HepG2 (cell line): Measurements from ENCODE around the gene TBC1D14. TPM values are rescaled to one million over a fixed set of nuclear protein-coding genes. Genes with fewer than 3 reads are reported as not detected.

Source experiments
- ARNT2 ChIP-seq: sonication (generic); formaldehyde crosslinking; IDR thresholded peaks from 2 replicates; pipeline ENCODE4 v1.8.0; 2022; ENCODE audit warnings: mild to moderate bottlenecking, low read depth, missing genetic modification reagents, moderate library complexity
- GTF3A ChIP-seq: sonication (generic); formaldehyde crosslinking; conservative IDR thresholded peaks from 2 replicates; pipeline ENCODE4 v1.4.0; 2020; ENCODE audit warnings: mild to moderate bottlenecking, missing genetic modification reagents
- LBX2 ChIP-seq: sonication (generic); formaldehyde crosslinking; IDR thresholded peaks from 2 replicates; pipeline ENCODE4 v1.5.0; 2020; ENCODE audit warnings: missing genetic modification reagents, mild to moderate bottlenecking, borderline replicate concordance
- MED1 ChIP-seq: sonication (generic); formaldehyde crosslinking; IDR thresholded peaks from 2 replicates; pipeline ENCODE4 v1.4.0; 2020; ENCODE audit warnings: missing genetic modification reagents
- MYC ChIP-seq: sonication (generic); formaldehyde crosslinking; IDR thresholded peaks from 2 replicates; pipeline ENCODE4 v1.9.0; 2021; ENCODE audit warnings: missing genetic modification reagents, borderline replicate concordance
- NFIB ChIP-seq: sonication (generic); formaldehyde crosslinking; IDR thresholded peaks from 2 replicates; pipeline ENCODE4 v1.9.0; 2021; ENCODE audit warnings: missing genetic modification reagents, mild to moderate bottlenecking, borderline replicate concordance
- NR2F6 ChIP-seq, 2 experiments: IDR thresholded peaks; 2 replicates each; pipeline ENCODE4 v1.6.1; 2016; ENCODE audit warnings: antibody characterized with exemption in 1 of 2, mild to moderate bottlenecking in 1 of 2
- POGZ ChIP-seq: sonication (generic); formaldehyde crosslinking; IDR thresholded peaks from 2 replicates; pipeline ENCODE4 v1.4.0; 2020; ENCODE audit warnings: mild to moderate bottlenecking, missing genetic modification reagents
- SAP130 ChIP-seq: IDR thresholded peaks from 2 replicates; pipeline ENCODE4 v1.6.1; 2016; ENCODE audit warnings: low read depth
- SIN3B ChIP-seq: fragments of 150-350 bp; IDR thresholded peaks from 2 replicates; pipeline ENCODE4 v1.6.1; 2014; ENCODE audit warnings: low read length
- SMC3 ChIP-seq: IDR thresholded peaks from 2 replicates; pipeline ENCODE4 v1.6.1; 2011; ENCODE audit warnings: low read length, improper control_type of control experiment
- SNRNP70 ChIP-seq: fragments of 200-400 bp; formaldehyde crosslinking; IDR thresholded peaks from 2 replicates; pipeline ENCODE4 v1.6.1; 2017; ENCODE audit warnings: mild to moderate bottlenecking, low read depth, low read length, moderate library complexity
- ZBTB37 ChIP-seq: sonication (generic); formaldehyde crosslinking; IDR thresholded peaks from 2 replicates; pipeline ENCODE4 v1.4.0; 2020; ENCODE audit warnings: mild to moderate bottlenecking, missing genetic modification reagents
- ZFP36 ChIP-seq: fragments of 150-350 bp; IDR thresholded peaks from 2 replicates; pipeline ENCODE4 v1.6.1; 2018; ENCODE audit warnings: borderline replicate concordance, low read length, low read depth; ENCODE audit not compliant: partially characterized antibody
- ZFP90 ChIP-seq: sonication (generic); formaldehyde crosslinking; IDR thresholded peaks from 2 replicates; pipeline ENCODE4 v1.8.0; 2022; ENCODE audit warnings: missing genetic modification reagents, mild to moderate bottlenecking, inconsistent platforms, borderline replicate concordance
- ZKSCAN5 ChIP-seq: sonication (generic); formaldehyde crosslinking; IDR thresholded peaks from 2 replicates; pipeline ENCODE4 v1.5.1; 2020; ENCODE audit warnings: mild to moderate bottlenecking, missing genetic modification reagents
- ZNF124 ChIP-seq: sonication (generic); formaldehyde crosslinking; IDR thresholded peaks from 2 replicates; pipeline ENCODE4 v1.4.0; 2020; ENCODE audit warnings: missing genetic modification reagents
- ZNF331 ChIP-seq: sonication (generic); formaldehyde crosslinking; IDR thresholded peaks from 2 replicates; pipeline ENCODE4 v1.4.0; 2020; ENCODE audit warnings: missing genetic modification reagents
- ZNF547 ChIP-seq: sonication (generic); formaldehyde crosslinking; IDR thresholded peaks from 2 replicates; pipeline ENCODE4 v1.5.1; 2020; ENCODE audit warnings: mild to moderate bottlenecking, missing genetic modification reagents
- ZNF775 ChIP-seq: sonication (generic); formaldehyde crosslinking; IDR thresholded peaks from 2 replicates; pipeline ENCODE4 v1.4.0; 2020; ENCODE audit warnings: missing genetic modification reagents, mild to moderate bottlenecking, moderate library complexity, borderline replicate concordance
- ZSCAN21 ChIP-seq: sonication (generic); formaldehyde crosslinking; IDR thresholded peaks from 2 replicates; pipeline ENCODE4 v1.8.0; 2022; ENCODE audit warnings: mild to moderate bottlenecking, missing genetic modification reagents, moderate library complexity, borderline replicate concordance
- polyA plus RNA-seq, 8 experiments: library from polyadenylated mRNA; depleted of rRNA in 3 of 8; stranded (reverse) in 7 of 8; unstranded in 1 of 8; fragments of >200 nt; fragmentation: Illumina TruSeq in 4 of 8; extraction: Trizol in 4 of 8; gene quantifications; 2 replicates each; pipeline versions ENCODE4 v1.2.1 to v1.2.3, GENCODE V29; 2011 to 2016; ENCODE audit warnings: low read depth in 4 of 8, missing spikeins in 1 of 8, mixed read lengths in 1 of 8; ENCODE audit not compliant: insufficient read depth in 1 of 8
- total RNA-seq, 5 experiments: library from RNA; depleted of rRNA; stranded (reverse); fragments of >200 nt; fragmentation: Illumina TruSeq; extraction: Trizol; gene quantifications; 2 replicates each; pipeline ENCODE4 v1.2.3, GENCODE V29; 2016; ENCODE audit warnings: low read depth in 1 of 5
- TF ChIP-seq, protein P1 (sequence below): IDR thresholded peaks from 2 replicates; pipeline ENCODE4 v1.6.1; 2016; ENCODE audit warnings: missing compliant biosample characterization, missing genetic modification reagents, borderline replicate concordance
- TF ChIP-seq, protein P2 (sequence below): sonication (generic); formaldehyde crosslinking; IDR thresholded peaks from 2 replicates; pipeline ENCODE4 v1.8.1; 2023; ENCODE audit warnings: mild to moderate bottlenecking, missing genetic modification reagents
- TF ChIP-seq, protein P3 (sequence below): sonication (generic); formaldehyde crosslinking; IDR thresholded peaks from 2 replicates; pipeline ENCODE4 v1.4.0; 2020; ENCODE audit warnings: missing genetic modification reagents, borderline replicate concordance

Gene TBC1D14
- total and polyA plus RNA-seq, 2 of the 13 experiments (the other 11 are each of a cell fraction or from before 2014, with no cell fraction given): 29.5 to 46.5 TPM

GRCh38 chr4:7070729-7071511 lies 161.3 kb downstream of the TBC1D14 start (continued):
- TF ChIP-seq NFIB (CRISPR knock-in tag) (no peak), ZFP36 (no peak), SIN3B (no peak), ZNF331 (CRISPR knock-in tag) (peak; percentile 65; the same call in 1 of the 2 replicates), SNRNP70 (no peak), ARNT2 (CRISPR knock-in tag) (no peak), ZFP90 (CRISPR knock-in tag) (no peak), LBX2 (no peak), ZKSCAN5 (CRISPR knock-in tag) (no peak), ZNF124 (CRISPR knock-in tag) (no peak), ZNF547 (CRISPR knock-in tag) (peak; percentile 26; the same call in 1 of the 2 replicates), POGZ (CRISPR knock-in tag) (no peak), SAP130 (peak; percentile 71), MYC (CRISPR knock-in tag) (0 out of 2 replicates have a peak, but pooled peaks have one; percentile 39), ZBTB37 (no peak), NR2F6 (IDR thresholded peaks at IDR 0.05) (no peak), NR2F6 (CRISPR knock-in tag; IDR thresholded peaks at IDR 0.05) (peak; percentile 19; the same call in 1 of the 2 replicates), ZNF775 (no peak), GTF3A (CRISPR knock-in tag) (no peak), SMC3 (peak; percentile 82), MED1 (0 out of 2 replicates have a peak, but pooled peaks have one; percentile 35), ZSCAN21 (0 out of 2 replicates have a peak, but pooled peaks have one; percentile 26)
- TF ChIP-seq, protein P1, sequence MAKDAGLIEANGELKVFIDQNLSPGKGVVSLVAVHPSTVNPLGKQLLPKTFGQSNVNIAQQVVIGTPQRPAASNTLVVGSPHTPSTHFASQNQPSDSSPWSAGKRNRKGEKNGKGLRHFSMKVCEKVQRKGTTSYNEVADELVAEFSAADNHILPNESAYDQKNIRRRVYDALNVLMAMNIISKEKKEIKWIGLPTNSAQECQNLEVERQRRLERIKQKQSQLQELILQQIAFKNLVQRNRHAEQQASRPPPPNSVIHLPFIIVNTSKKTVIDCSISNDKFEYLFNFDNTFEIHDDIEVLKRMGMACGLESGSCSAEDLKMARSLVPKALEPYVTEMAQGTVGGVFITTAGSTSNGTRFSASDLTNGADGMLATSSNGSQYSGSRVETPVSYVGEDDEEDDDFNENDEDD: no peak
- TF ChIP-seq, protein P2, sequence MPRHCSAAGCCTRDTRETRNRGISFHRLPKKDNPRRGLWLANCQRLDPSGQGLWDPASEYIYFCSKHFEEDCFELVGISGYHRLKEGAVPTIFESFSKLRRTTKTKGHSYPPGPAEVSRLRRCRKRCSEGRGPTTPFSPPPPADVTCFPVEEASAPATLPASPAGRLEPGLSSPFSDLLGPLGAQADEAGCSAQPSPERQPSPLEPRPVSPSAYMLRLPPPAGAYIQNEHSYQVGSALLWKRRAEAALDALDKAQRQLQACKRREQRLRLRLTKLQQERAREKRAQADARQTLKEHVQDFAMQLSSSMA (CRISPR knock-in tag): no peak
- TF ChIP-seq, protein P3, sequence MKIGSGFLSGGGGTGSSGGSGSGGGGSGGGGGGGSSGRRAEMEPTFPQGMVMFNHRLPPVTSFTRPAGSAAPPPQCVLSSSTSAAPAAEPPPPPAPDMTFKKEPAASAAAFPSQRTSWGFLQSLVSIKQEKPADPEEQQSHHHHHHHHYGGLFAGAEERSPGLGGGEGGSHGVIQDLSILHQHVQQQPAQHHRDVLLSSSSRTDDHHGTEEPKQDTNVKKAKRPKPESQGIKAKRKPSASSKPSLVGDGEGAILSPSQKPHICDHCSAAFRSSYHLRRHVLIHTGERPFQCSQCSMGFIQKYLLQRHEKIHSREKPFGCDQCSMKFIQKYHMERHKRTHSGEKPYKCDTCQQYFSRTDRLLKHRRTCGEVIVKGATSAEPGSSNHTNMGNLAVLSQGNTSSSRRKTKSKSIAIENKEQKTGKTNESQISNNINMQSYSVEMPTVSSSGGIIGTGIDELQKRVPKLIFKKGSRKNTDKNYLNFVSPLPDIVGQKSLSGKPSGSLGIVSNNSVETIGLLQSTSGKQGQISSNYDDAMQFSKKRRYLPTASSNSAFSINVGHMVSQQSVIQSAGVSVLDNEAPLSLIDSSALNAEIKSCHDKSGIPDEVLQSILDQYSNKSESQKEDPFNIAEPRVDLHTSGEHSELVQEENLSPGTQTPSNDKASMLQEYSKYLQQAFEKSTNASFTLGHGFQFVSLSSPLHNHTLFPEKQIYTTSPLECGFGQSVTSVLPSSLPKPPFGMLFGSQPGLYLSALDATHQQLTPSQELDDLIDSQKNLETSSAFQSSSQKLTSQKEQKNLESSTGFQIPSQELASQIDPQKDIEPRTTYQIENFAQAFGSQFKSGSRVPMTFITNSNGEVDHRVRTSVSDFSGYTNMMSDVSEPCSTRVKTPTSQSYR (CRISPR knock-in tag): no peak
